OCI-LY1 (cell line): Measurements from ENCODE around the gene EIF5A.
A peak's percentile ranks its signal among the peaks of the same experiment; 100 is the strongest.

ENCODE experiments used
- H2AFZ ChIP-seq: fragments of 200-600 bp; sonication (generic), shearing (Covaris generic); 2 replicates; pipeline ENCODE4 v1.6.0; 2014; ENCODE audit warnings: antibody characterized with exemption, mild to moderate bottlenecking, low read length
- H3F3A ChIP-seq: fragments of 200-600 bp; sonication (generic), shearing (Covaris generic); 2 replicates; pipeline ENCODE4 v1.6.0; 2014; ENCODE audit warnings: mild to moderate bottlenecking, antibody characterized with exemption, low read length, moderate library complexity; ENCODE audit not compliant: insufficient read depth
- H3K27ac ChIP-seq: fragments of 200-600 bp; sonication (generic); 2 replicates; pipeline ENCODE4 v1.5.1; 2014; ENCODE audit warnings: low read length, mixed run types, mild to moderate bottlenecking, low read depth; ENCODE audit not compliant: poor library complexity, severe bottlenecking
- H3K27me3 ChIP-seq: fragments of 200-600 bp; sonication (generic); 2 replicates; pipeline ENCODE4 v1.6.0; 2014; ENCODE audit warnings: antibody characterized with exemption, mild to moderate bottlenecking, low read length, moderate library complexity; ENCODE audit not compliant: insufficient read depth
- H3K36me3 ChIP-seq: fragments of 200-600 bp; sonication (generic); 2 replicates; pipeline ENCODE4 v1.6.1; 2014; ENCODE audit warnings: mild to moderate bottlenecking, antibody characterized with exemption, low read length, moderate library complexity, mixed read lengths; ENCODE audit not compliant: insufficient read depth
- H3K4me1 ChIP-seq: fragments of 200-600 bp; sonication (generic); 2 replicates; pipeline ENCODE4 v1.5.1; 2014; ENCODE audit warnings: mild to moderate bottlenecking, low read length, moderate library complexity; ENCODE audit not compliant: insufficient read depth, severe bottlenecking
- H3K4me2 ChIP-seq: fragments of 200-600 bp; sonication (generic), shearing (Covaris generic); 2 replicates; pipeline ENCODE4 v1.6.1; 2014; ENCODE audit warnings: low read length
- H3K4me3 ChIP-seq: fragments of 200-600 bp; sonication (generic); 2 replicates; pipeline ENCODE4 v1.5.1; 2014; ENCODE audit warnings: low read length, low read depth, mild to moderate bottlenecking, mixed read lengths; ENCODE audit not compliant: poor library complexity, severe bottlenecking
- H3K79me2 ChIP-seq: fragments of 200-600 bp; shearing (Covaris generic); 2 replicates; pipeline ENCODE4 v1.6.1; 2016; ENCODE audit warnings: mixed run types, low read length, mixed read lengths; ENCODE audit not compliant: insufficient read depth
- H3K9ac ChIP-seq: fragments of 200-600 bp; sonication (generic), shearing (Covaris generic); 2 replicates; pipeline ENCODE4 v1.6.1; 2014; ENCODE audit warnings: mild to moderate bottlenecking, low read length, mixed read lengths
- H3K9me2 ChIP-seq: fragments of 200-600 bp; sonication (generic), shearing (Covaris generic); 2 replicates; pipeline ENCODE4 v1.6.1; 2014; ENCODE audit warnings: low read depth, mild to moderate bottlenecking, low read length, mixed read lengths
- H3K9me3 ChIP-seq: fragments of 200-600 bp; shearing (Covaris generic); 2 replicates; pipeline ENCODE4 v1.6.1; 2014; ENCODE audit warnings: low read length, mixed read lengths
- H4K20me1 ChIP-seq: fragments of 200-600 bp; sonication (generic), shearing (Covaris generic); 2 replicates; pipeline ENCODE4 v1.6.0; 2016; ENCODE audit warnings: mild to moderate bottlenecking, low read length; ENCODE audit not compliant: insufficient read depth
- EZH2 ChIP-seq: fragments of 200-600 bp; sonication (generic), shearing (Covaris generic); IDR thresholded peaks from 2 replicates; pipeline ENCODE4 v1.8.0; 2017; ENCODE audit warnings: borderline replicate concordance, mixed run types, mild to moderate bottlenecking, antibody characterized with exemption, low read length, moderate library complexity, mixed read lengths
- TF ChIP-seq, protein P1 (sequence below): fragments of 200-600 bp; sonication (generic), shearing (Covaris generic); IDR thresholded peaks from 2 replicates; pipeline ENCODE4 v1.5.1; 2017; ENCODE audit warnings: mild to moderate bottlenecking, antibody characterized with exemption, low read length, moderate library complexity, mixed read lengths

The EIF5A gene

DNA sequence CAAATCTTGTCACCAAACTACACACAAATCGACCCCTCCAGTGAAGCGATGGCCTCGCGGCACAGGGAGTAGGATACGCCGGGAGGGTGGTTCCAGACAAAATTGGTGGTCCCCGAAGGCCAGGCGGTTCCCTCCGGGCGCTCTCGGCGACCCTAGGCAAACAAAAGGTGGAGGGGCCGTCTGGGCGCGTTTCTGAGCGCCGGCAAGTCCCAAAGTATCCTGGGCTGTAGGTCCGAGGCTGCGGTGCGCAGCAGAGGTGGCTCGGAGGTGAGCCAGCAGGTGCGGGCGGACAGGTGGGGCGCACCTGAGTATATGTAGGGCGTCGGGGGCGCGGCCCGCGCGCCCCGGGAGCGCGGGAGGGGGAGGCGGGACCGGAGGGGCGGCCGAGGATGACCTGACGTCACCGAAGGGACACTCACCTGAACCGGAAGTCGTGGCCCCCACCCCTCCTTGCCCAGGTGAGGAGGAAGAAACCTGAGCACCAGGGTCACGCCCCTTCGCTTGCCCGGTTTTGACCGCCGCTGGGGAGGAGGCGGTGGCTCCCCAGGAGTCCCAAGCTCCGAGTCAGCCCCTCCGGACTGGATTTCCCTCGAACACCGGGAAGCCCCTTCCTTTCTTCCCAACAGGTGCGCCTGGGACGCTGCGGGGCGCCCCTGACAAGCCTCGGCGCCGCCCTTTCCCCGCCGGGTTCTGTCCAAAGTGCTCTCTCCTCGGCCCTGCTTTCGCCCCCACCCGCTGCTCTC, 45.1 kb upstream of the EIF5A start, which contains the start of gene CLDN7:
CLDN7 (minus strand) TSS at position 287 of the 743 bp plus-strand sequence. CDS start 435 bp downstream, outside the sequence.
- Histone ChIP-seq H3K9ac (peak within 1 kb of the TSS; percentile 2; the same call in 1 of the 2 replicates), H3K36me3 (peaks cover 15% of the 10 kb centered on the region), H2AFZ (no peak within 1 kb of the TSS), H4K20me1 (no peaks in the 10 kb centered on the region), H3K4me3 (peak within 1 kb of the TSS; percentile 38), H3K27ac (no peak within 1 kb of the TSS), H3K79me2 (no peaks in the 10 kb centered on the region), H3K9me2 (no peaks in the 10 kb centered on the region), H3K4me2 (peak within 1 kb of the TSS; percentile 48), H3K4me1 (peaks cover 17% of the 10 kb centered on the region), H3K27me3 (peaks cover 7% of the 10 kb centered on the region; the same call in 1 of the 2 replicates), H3F3A (no peaks in the 10 kb centered on the region), H3K9me3 (no peaks in the 10 kb centered on the region)
- TF ChIP-seq EZH2: no peak
- TF ChIP-seq, protein P1, sequence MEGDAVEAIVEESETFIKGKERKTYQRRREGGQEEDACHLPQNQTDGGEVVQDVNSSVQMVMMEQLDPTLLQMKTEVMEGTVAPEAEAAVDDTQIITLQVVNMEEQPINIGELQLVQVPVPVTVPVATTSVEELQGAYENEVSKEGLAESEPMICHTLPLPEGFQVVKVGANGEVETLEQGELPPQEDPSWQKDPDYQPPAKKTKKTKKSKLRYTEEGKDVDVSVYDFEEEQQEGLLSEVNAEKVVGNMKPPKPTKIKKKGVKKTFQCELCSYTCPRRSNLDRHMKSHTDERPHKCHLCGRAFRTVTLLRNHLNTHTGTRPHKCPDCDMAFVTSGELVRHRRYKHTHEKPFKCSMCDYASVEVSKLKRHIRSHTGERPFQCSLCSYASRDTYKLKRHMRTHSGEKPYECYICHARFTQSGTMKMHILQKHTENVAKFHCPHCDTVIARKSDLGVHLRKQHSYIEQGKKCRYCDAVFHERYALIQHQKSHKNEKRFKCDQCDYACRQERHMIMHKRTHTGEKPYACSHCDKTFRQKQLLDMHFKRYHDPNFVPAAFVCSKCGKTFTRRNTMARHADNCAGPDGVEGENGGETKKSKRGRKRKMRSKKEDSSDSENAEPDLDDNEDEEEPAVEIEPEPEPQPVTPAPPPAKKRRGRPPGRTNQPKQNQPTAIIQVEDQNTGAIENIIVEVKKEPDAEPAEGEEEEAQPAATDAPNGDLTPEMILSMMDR: no peak

DNA sequence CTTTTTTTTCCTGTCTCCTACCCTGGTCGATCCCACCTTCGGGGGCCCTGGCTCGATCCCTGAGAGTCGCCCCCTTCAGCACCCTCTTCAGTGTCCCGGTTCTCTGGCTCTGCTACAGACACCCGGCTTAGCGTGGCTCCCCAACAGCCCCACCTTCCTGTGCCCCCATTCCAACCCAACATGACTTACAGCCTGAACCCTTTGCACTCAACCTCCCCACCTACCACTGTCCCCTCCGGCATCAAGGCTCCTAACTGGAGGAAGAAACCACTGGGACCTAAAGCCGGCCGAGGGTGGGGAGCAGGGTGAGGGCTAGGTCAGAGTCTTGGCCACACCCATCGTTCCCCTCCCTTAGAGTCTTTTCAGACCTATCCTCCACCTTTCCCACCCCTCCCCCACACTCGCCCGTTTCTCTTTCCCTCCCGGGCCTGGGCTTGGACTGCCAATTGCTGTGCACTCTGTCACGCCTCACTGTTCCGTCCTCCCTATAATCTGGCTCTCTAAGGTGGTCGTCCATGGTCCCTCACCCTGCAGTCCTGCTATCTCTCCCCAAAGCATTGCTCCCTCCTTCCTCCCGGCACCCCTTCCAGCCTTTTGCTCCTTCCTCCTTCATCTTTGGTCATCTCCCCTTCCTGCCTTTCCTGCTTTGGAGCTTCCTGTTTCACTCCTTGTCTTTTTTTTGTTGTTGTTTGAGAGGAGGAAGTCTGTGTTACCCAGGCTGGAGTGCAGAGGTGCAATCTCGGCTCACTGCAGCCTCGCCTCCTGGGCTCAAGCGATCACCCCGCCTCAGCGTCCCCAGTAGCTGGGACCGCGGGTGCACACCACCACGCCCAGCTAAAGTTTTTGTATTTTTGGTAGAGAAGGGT, 44.3 kb upstream of the EIF5A start:
- no peak overlapping the region for H3K27ac ChIP-seq
- no peaks in the 10 kb centered on the region for H4K20me1 ChIP-seq
- H3K27me3 ChIP-seq: peaks cover 7% of the 10 kb centered on the region; the same call in 1 of the 2 replicates
- H3K36me3 ChIP-seq: peaks cover 15% of the 10 kb centered on the region
- H3K4me3 ChIP-seq: no peak overlapping the region
- H3K4me2 ChIP-seq: no peak overlapping the region
- TF ChIP-seq, protein P1: no peak
- TF ChIP-seq EZH2: no peak
- no peak overlapping the region for H2AFZ ChIP-seq
- no peaks in the 10 kb centered on the region for H3K9me3 ChIP-seq
- no peaks in the 10 kb centered on the region for H3F3A ChIP-seq
- H3K9ac ChIP-seq: no peak overlapping the region
- H3K9me2 ChIP-seq: no peaks in the 10 kb centered on the region
- H3K79me2 ChIP-seq: no peaks in the 10 kb centered on the region
- H3K4me1 ChIP-seq: peaks cover 17% of the 10 kb centered on the region

DNA sequence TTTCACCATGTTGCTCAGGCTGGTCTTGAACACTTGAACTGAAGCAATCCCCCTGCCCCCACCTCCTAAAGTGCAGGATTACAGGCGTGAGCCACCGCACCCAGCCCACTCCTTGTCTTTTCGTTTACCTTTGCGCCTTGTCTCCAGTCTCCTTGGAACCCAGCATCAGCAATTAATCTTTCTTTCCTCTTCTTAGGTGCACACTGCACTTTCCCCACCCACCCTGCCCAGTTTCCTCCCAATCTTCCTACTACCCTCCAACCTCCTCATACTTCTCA, 43.7 kb upstream of the EIF5A start:
- Histone ChIP-seq H3K9ac (no peak overlapping the region), H2AFZ (no peak overlapping the region)

More for the DNA sequence above, 43.7 kb upstream of the EIF5A start:
- no peaks in the 10 kb centered on the region for H4K20me1 ChIP-seq
- H3K27me3 ChIP-seq: peaks cover 7% of the 10 kb centered on the region; the same call in 1 of the 2 replicates
- peaks cover 10% of the 10 kb centered on the region for H3K36me3 ChIP-seq
- no peak overlapping the region for H3K27ac ChIP-seq
- H3K4me1 ChIP-seq: peaks cover 17% of the 10 kb centered on the region
- no peaks in the 10 kb centered on the region for H3K9me3 ChIP-seq
- H3F3A ChIP-seq: no peaks in the 10 kb centered on the region
- H3K4me2 ChIP-seq: no peak overlapping the region
- H3K9me2 ChIP-seq: no peaks in the 10 kb centered on the region
- H3K79me2 ChIP-seq: no peaks in the 10 kb centered on the region
- TF ChIP-seq EZH2: no peak
- TF ChIP-seq, protein P1: no peak
- no peak overlapping the region for H3K4me3 ChIP-seq
